ENCODE results near the gene ZSWIM6. TPM values are rescaled to one million over a fixed set of nuclear protein-coding genes. Genes with fewer than 3 reads are reported as not detected.

Gene ZSWIM6
- total RNA-seq, 1 donor from 2014 or later: 20.7 TPM

- DNase-seq (ENCODE audit: extremely low spot score, unreplicated experiment): no peak
- Mint-ChIP-seq H3K27me3 (ENCODE audit: unreplicated experiment) (no peaks in the 10 kb centered on the region), H3K9me3 (ENCODE audit: unreplicated experiment) (peaks cover 3% of the 10 kb centered on the region), H3K27ac (ENCODE audit: unreplicated experiment) (no peak overlapping the region), H3K4me3 (ENCODE audit: unreplicated experiment) (no peak overlapping the region), H3K4me1 (ENCODE audit: unreplicated experiment) (peaks cover 29% of the 10 kb centered on the region), H3K36me3 (ENCODE audit: unreplicated experiment) (no peaks in the 10 kb centered on the region)
- no peak for TF ChIP-seq CTCF (IDR thresholded peaks at IDR 0.05)
These were observed 38.2 kb upstream of the ZSWIM6 start for GRCh38 chr5:61293873-61294272.

- Mint-ChIP-seq H3K36me3 (ENCODE audit: unreplicated experiment) (no peaks in the 10 kb centered on the region), H3K4me1 (ENCODE audit: unreplicated experiment) (peaks cover 41% of the 10 kb centered on the region), H3K27ac (ENCODE audit: unreplicated experiment) (no peak overlapping the region), H3K4me3 (ENCODE audit: unreplicated experiment) (no peak overlapping the region), H3K27me3 (ENCODE audit: unreplicated experiment) (no peaks in the 10 kb centered on the region), H3K9me3 (ENCODE audit: unreplicated experiment) (peaks cover 3% of the 10 kb centered on the region)
- DNase-seq (ENCODE audit: extremely low spot score, unreplicated experiment): no peak
- TF ChIP-seq CTCF (IDR thresholded peaks at IDR 0.05): no peak
These were observed 36.7 kb upstream of the ZSWIM6 start for GRCh38 chr5:61295365-61295764.

GRCh38 chr5:61298066-61298465 is 34.0 kb upstream of the ZSWIM6 start:
- H3K27me3 Mint-ChIP-seq (ENCODE audit: unreplicated experiment): no peaks in the 10 kb centered on the region
- no peak for DNase-seq (ENCODE audit: extremely low spot score, unreplicated experiment)
- H3K4me1 Mint-ChIP-seq (ENCODE audit: unreplicated experiment): peaks cover 52% of the 10 kb centered on the region
- no peaks in the 10 kb centered on the region for H3K36me3 Mint-ChIP-seq (ENCODE audit: unreplicated experiment)
- H3K4me3 Mint-ChIP-seq (ENCODE audit: unreplicated experiment): no peak overlapping the region
- no peak overlapping the region for H3K27ac Mint-ChIP-seq (ENCODE audit: unreplicated experiment)
- H3K9me3 Mint-ChIP-seq (ENCODE audit: unreplicated experiment): peaks cover 3% of the 10 kb centered on the region
- no peak for TF ChIP-seq CTCF (IDR thresholded peaks at IDR 0.05)

- no peak for DNase-seq (ENCODE audit: extremely low spot score, unreplicated experiment)
- H3K9me3 Mint-ChIP-seq (ENCODE audit: unreplicated experiment): peaks cover 3% of the 10 kb centered on the region
- no peak overlapping the region for H3K4me3 Mint-ChIP-seq (ENCODE audit: unreplicated experiment)
- peaks cover 57% of the 10 kb centered on the region for H3K4me1 Mint-ChIP-seq (ENCODE audit: unreplicated experiment)
- H3K27ac Mint-ChIP-seq (ENCODE audit: unreplicated experiment): peak overlapping the region; percentile 5
- no peak for TF ChIP-seq CTCF (IDR thresholded peaks at IDR 0.05)
- no peaks in the 10 kb centered on the region for H3K27me3 Mint-ChIP-seq (ENCODE audit: unreplicated experiment)
- H3K36me3 Mint-ChIP-seq (ENCODE audit: unreplicated experiment): no peaks in the 10 kb centered on the region
These were observed 33.5 kb upstream of the ZSWIM6 start for GRCh38 chr5:61298580-61298979.

GRCh38 chr5:61299261-61299681 is 32.8 kb upstream of the ZSWIM6 start:
- Mint-ChIP-seq H3K4me3 (ENCODE audit: unreplicated experiment) (no peak overlapping the region), H3K4me1 (ENCODE audit: unreplicated experiment) (peaks cover 63% of the 10 kb centered on the region), H3K27me3 (ENCODE audit: unreplicated experiment) (no peaks in the 10 kb centered on the region), H3K36me3 (ENCODE audit: unreplicated experiment) (no peaks in the 10 kb centered on the region), H3K27ac (ENCODE audit: unreplicated experiment) (no peak overlapping the region), H3K9me3 (ENCODE audit: unreplicated experiment) (no peaks in the 10 kb centered on the region)
- TF ChIP-seq CTCF (IDR thresholded peaks at IDR 0.05): no peak
- no peak for DNase-seq (ENCODE audit: extremely low spot score, unreplicated experiment)

Data from osteocyte (in vitro differentiated cells).